SJCRH30 (cell line): ENCODE data around the gene CARHSP1. TPM values are rescaled to one million over a fixed set of nuclear protein-coding genes. Genes with fewer than 3 reads are reported as not detected.
"Not testable (repeated sequence)": the region's sequence is repeated elsewhere in the genome, so short reads cannot be mapped to it uniquely, and the experiment has no call there.

Experiments
- DNase-seq, 2 experiments: peaks; one replicate each; pipeline ENCODE4 v3.0.0-alpha.2; 2015 to 2020
- H3K27ac ChIP-seq: fragments of 250-450 bp; sonication (Bioruptor Pico); 2 replicates; pipeline ENCODE4 v1.5.1; 2020; ENCODE audit warnings: mild to moderate bottlenecking, moderate library complexity
- H3K27me3 ChIP-seq: fragments of 250-450 bp; sonication (Bioruptor Pico); 2 replicates; pipeline ENCODE4 v1.5.1; 2020; ENCODE audit warnings: mild to moderate bottlenecking, moderate library complexity
- H3K36me3 ChIP-seq: fragments of 250-450 bp; sonication (Bioruptor Pico); 2 replicates; pipeline ENCODE4 v1.5.1; 2020; ENCODE audit warnings: mild to moderate bottlenecking, moderate library complexity
- H3K4me1 ChIP-seq: fragments of 250-450 bp; sonication (Bioruptor Pico); 2 replicates; pipeline ENCODE4 v1.5.1; 2020; ENCODE audit warnings: mild to moderate bottlenecking, moderate library complexity
- H3K4me3 ChIP-seq: fragments of 250-450 bp; sonication (Bioruptor Pico); 2 replicates; pipeline ENCODE4 v1.5.1; 2020; ENCODE audit warnings: mild to moderate bottlenecking, moderate library complexity
- H3K9me3 ChIP-seq: fragments of 250-450 bp; sonication (Bioruptor Pico); replicated peaks from 2 replicates; pipeline ENCODE4 v1.5.1; 2020; ENCODE audit warnings: mild to moderate bottlenecking, moderate library complexity
- total RNA-seq: library from RNA; depleted of rRNA; stranded (reverse); fragments of >200 nt; shearing (Covaris generic); gene quantifications from 2 replicates; pipeline ENCODE4 v1.2.3, GENCODE V29; 2014; rRNA removed

The CARHSP1 gene
- total RNA-seq, 1 experiment from 2014 or later = 196 TPM

DNA sequence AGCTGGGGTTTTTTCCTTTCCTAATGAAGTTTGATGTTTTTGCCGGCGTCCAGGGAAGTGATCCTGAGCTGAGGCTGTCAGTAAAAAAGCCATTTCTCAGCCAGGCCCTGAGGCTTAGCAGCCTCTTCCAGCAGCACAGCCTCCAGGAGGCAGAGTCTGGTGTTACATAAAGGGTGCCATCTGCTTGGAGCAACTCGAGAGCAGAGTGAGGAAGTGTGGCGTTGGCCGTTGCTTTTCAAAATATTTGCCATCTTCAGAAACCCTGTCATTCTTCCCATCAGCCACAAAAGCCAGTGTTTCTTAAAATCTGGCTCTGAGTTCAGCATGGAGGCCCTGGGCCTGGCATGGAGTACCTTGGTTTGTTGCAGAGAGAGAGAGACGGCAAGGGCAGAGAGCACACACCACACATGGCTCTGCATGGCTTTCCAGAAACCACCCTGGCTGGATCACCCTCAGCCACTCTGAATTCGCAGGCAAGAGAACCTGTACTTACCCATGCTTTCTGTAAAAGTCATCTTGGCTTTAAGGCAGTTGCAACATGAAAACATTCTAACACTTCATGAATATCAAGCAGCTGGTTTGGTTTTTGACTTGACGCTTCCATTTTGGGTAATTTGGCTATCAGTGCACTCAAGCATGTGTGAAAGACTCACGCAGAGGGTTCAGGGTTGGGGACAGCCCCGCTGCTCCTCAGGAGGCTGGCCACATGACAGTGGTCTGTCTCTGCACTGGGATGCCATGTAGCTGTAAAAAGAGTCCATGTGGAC is 50.1 kb downstream of the CARHSP1 start:
- no peak overlapping the region for H3K27ac ChIP-seq
- H3K9me3 ChIP-seq = no peaks in the 10 kb centered on the region
- DNase-seq = no peak
- no peaks in the 10 kb centered on the region for H3K4me1 ChIP-seq
- no peaks in the 10 kb centered on the region for H3K27me3 ChIP-seq
- H3K36me3 ChIP-seq = peaks cover 50% of the 10 kb centered on the region
- H3K4me3 ChIP-seq = no peak overlapping the region

DNA sequence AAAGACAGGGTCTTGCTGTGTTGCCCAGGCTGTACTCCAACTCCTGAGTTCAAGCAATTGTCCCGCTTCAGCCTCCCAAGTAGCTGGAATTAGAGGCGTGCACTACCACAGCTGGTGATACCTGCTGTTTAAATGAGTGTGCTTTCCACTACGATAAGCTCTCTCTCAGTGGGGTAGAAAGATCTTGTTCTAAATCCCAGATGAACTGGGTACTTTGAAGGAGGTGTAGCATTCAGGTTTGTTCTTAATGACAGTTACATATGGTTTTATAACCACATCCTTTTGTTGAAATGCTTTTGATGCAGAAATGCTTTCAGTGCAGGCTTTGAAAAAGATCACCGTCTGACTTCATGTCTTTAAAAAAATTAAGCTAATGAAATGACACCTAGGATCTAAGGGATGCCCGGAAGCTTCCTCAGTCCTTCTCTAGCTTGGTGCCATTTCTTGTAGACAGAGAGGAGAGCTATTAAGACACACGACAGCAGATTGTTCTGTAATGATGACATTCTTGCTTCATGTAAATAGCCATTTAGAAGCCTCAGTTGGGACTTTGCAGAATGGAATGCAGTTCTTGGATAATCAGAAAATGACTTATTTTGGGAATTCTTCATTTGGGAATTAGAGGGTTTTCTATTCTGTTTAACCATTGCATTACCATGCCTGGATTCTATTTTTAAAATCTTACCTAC is 51.7 kb downstream of the CARHSP1 start:
- H3K27me3 ChIP-seq = no peaks in the 10 kb centered on the region
- no peak for DNase-seq
- H3K27ac ChIP-seq = no peak overlapping the region
- H3K36me3 ChIP-seq = peaks cover 60% of the 10 kb centered on the region
- H3K4me3 ChIP-seq = no peak overlapping the region
- H3K4me1 ChIP-seq = no peaks in the 10 kb centered on the region
- H3K9me3 ChIP-seq = no peaks in the 10 kb centered on the region

DNA sequence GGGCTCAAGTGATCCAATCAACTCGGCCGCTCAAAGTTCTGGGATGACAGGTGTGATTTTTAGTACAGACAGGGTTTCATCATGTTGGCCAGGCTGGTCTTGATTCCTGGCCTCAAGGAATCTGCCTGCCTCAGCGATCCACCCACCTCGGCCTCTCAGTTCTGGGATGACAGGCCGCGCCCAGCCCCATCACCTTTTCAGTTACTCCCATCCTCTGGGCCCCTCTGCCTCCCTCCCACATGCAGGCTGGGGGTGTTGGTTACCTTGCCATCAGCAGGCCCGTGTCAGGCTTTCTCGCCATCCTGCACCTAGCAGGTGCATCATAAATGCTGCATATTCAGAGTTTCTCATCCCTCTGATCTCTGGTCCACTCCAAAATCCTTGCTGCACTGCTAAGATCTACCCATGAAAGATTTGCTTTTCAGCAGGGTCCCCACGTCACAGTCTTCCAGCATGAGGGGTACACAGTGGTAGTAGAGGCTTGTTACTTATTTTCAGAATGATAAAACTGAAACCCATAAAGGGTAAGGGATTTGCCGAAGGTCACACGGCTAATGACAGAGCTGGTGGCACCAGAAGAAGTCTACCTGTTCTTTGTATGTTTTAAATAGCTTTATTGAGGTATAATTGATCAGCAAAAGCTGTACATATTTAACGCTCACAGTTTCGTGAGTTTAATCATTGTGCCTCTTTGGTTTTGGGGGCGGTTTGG is 54.6 kb downstream of the CARHSP1 start:
- Histone ChIP-seq H3K27me3 (no peaks in the 10 kb centered on the region), H3K9me3 (no peaks in the 10 kb centered on the region), H3K4me3 (no peak overlapping the region), H3K27ac (no peak overlapping the region), H3K36me3 (peaks cover 79% of the 10 kb centered on the region), H3K4me1 (no peaks in the 10 kb centered on the region)
- no peak for DNase-seq

DNA sequence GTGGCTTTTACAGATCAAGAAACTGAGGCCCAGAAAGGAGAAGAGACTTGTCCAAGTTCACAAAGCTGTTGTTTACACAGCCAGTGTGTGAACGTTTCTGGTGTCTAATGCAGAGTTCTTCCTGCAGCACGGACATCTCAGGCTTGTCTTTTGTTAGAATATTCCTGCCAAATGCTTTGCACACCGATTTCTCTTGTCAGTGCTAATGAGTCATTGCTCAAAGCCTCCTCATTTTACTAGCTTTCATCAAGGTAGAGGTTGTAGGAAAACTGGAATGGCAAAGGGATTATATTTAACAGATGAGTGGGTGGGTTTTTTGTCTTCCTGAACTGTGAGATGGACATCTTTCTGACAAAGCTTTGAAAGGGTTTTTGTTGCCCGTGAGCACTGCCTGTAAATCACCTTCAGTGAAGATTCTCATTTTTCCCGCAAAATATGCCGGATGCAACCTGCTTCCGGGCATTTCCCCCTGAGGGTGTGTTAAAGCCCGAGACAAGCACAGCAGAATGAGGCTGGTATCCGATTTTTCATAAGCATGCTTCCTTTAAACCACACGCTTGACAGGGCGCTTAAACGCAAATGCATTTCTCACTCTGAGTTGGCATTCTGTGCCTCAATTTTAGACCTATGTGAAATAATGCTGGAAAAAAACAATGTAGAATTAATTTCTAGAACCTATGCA is 56.5 kb downstream of the CARHSP1 start:
- H3K36me3 ChIP-seq = peaks cover 82% of the 10 kb centered on the region
- no peak overlapping the region for H3K27ac ChIP-seq
- no peaks in the 10 kb centered on the region for H3K9me3 ChIP-seq
- H3K4me3 ChIP-seq = no peak overlapping the region
- no peaks in the 10 kb centered on the region for H3K27me3 ChIP-seq
- DNase-seq = no peak
- H3K4me1 ChIP-seq = no peaks in the 10 kb centered on the region

DNA sequence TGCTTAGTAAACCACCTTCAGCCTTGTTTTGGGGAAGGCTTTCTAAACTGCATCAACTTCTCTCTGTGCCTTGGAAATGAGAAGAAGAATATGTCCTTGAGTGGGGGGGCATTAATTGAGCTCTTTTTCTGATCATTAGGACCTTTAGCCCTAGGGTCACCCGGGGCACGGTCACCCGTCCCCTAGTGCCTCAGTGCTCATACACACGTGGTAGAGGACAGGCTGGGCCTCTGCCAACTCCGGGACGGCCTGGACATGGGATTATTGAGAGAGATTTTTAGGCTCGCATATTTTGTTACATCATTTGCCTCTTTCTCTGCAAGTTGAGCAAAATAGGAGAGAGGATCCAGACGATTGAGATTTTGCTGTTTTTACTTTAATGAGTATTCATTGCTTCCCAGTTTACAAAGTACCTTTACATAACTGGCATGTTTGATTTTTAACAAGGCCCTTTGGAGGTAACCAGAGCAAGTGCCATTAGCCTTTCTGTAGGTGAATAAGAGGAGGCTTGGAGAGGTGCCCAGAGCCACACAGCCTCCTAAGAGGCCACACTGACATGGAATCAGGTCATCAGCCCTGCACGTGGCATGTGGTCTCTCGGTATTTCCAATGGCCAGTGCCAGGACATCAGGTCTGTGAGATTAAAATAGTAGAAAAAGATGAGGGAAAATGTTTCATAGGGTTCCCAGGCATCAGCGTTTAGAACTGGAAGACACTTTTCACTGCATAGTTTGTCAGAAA is 60.0 kb downstream of the CARHSP1 start:
- H3K36me3 ChIP-seq = peaks cover 81% of the 10 kb centered on the region
- no peak overlapping the region for H3K4me3 ChIP-seq
- DNase-seq = no peak
- no peaks in the 10 kb centered on the region for H3K27me3 ChIP-seq
- H3K9me3 ChIP-seq = no peaks in the 10 kb centered on the region
- no peak overlapping the region for H3K27ac ChIP-seq
- no peaks in the 10 kb centered on the region for H3K4me1 ChIP-seq

DNA sequence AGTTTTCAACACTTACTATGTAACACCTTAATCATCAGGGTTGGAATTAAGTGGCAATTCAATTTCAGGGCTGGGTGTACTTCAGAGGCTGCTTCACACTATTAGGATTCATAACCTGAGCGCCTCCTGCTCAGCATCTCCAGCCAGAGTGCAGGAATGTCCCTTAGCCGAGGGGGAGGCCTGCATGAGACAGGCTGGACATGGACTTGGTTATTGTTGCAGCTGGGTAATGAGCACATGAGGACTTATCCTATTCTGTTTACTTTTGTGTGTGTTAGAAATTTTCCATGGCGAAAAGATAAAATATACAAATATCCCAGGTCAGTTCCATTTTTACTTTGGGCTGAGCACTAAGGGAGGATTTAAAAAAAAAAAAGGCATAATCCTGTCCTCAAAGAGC is 60.8 kb downstream of the CARHSP1 start:
- Histone ChIP-seq H3K9me3 (no peaks in the 10 kb centered on the region), H3K4me3 (no peak overlapping the region), H3K27ac (no peak overlapping the region), H3K36me3 (peaks cover 82% of the 10 kb centered on the region), H3K27me3 (no peaks in the 10 kb centered on the region), H3K4me1 (no peaks in the 10 kb centered on the region)
- DNase-seq = no peak

DNA sequence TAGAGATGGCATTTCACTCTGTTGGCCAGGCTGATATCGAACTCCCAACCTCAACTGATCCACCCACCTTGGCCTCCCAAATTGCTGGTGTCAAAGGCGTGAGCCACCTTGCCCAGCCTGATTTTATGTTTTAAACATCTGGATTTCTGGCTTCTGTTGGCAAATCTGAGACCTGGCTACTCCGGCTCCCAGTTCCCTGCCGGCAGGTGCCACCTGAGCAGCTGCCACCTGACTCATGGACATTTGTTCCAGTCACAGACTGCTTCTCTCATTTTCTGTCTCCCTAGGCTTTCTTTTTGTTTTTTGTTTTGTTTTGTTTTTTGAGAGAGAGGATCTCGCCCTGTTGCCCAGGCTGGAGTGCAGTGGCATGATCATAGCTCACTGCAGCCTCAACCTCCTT is 61.6 kb downstream of the CARHSP1 start:
- H3K36me3 ChIP-seq = peaks cover 81% of the 10 kb centered on the region

DNA sequence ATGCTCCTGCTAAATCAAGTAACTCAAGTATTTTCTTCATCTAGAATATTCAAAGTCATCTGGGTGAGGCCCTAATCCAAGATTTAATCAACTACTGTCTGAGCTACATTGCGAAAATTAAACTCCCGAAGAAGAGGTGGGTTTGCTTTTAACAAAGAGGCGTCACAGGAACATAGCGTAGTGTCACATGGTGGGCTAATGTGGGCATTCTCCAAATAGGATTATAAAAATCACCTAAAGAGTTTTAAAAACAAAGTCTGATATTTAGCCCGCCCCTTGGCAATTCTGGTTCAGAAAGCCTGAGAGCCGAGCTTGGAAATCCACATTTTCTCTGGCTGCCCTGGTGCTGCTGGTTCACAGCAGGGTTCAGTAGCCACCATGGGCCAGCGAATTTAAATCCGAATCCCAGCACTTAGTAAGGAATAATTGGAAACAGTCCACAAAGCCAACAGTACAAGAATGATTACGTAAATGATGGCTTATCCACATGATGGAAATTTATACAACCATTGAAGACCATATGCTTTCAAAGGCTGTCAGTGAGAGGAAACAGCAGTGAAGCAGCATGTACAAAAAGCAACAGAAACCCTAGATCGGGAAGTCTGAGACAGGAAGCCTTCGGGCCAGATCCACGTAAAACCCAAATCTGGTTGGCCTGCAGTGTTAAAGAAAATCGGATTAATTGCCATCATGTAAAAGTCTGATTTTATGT is 62.4 kb downstream of the CARHSP1 start:
- no peak overlapping the region for H3K27ac ChIP-seq
- no peak for DNase-seq
- peaks cover 81% of the 10 kb centered on the region for H3K36me3 ChIP-seq
- H3K4me1 ChIP-seq = no peaks in the 10 kb centered on the region
- H3K27me3 ChIP-seq = no peaks in the 10 kb centered on the region
- no peak overlapping the region for H3K4me3 ChIP-seq
- H3K9me3 ChIP-seq = no peaks in the 10 kb centered on the region

More for the DNA sequence above, 61.6 kb downstream of the CARHSP1 start:
- no peak for DNase-seq
- no peak overlapping the region for H3K4me3 ChIP-seq
- no peaks in the 10 kb centered on the region for H3K4me1 ChIP-seq
- no peaks in the 10 kb centered on the region for H3K9me3 ChIP-seq
- H3K27ac ChIP-seq = no peak overlapping the region
- H3K27me3 ChIP-seq = no peaks in the 10 kb centered on the region

DNA sequence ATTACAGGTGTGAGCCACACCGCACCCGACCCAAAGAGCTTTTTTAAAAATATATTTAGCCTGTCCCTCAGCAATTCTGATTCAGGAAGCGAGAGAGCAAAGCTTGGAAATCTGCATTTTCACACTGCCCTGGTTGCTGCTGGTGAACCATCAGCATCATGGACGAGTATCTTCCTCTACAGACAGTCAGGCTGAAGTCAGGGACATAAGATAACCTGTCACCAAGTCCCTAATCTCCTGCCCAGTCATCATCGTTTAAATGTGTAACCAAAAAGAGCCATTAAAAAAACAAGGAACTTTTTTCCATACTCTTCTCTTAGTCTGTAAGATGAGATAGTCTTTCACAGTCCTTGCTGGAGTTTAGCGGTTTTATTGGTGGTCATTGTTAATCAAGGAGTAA is 64.5 kb downstream of the CARHSP1 start:
- Histone ChIP-seq H3K27ac (no peak overlapping the region), H3K9me3 (no peaks in the 10 kb centered on the region), H3K4me3 (no peak overlapping the region), H3K36me3 (peaks cover 71% of the 10 kb centered on the region), H3K4me1 (no peaks in the 10 kb centered on the region), H3K27me3 (no peaks in the 10 kb centered on the region)
- DNase-seq = no peak

DNA sequence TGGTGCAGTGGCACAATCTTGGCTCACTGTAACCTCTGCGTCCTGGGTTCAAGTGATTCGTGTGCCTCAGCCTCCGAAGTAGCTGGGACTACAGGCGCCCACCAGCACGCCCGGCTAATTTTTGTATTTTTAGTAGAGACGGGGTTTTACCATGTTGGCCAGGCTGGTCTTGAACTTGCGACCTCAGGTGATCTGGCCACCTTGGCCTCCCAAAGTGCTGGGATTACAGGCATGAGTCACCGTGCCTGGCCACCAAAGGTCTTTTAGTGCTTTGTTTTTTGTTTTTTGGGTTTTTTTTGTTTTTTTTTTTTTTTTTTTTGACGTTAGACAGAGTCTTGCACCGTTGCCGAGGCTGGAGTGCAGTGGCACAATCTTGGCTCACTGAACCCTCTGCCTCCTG is 65.1 kb downstream of the CARHSP1 start:
- not testable (repeated sequence) for H3K27me3 ChIP-seq, H3K4me1 ChIP-seq, H3K4me3 ChIP-seq, DNase-seq, H3K27ac ChIP-seq, H3K9me3 ChIP-seq
- H3K36me3 ChIP-seq = peaks cover 65% of the 10 kb centered on the region

Other genes with a start within 250 kb of the CARHSP1 start
- gene METTL22, start 247.3 kb downstream of the CARHSP1 start, total RNA-seq = 11.3 and 15.2 TPM in 2 replicates
- gene ABAT, start 194.4 kb downstream of the CARHSP1 start, total RNA-seq = 79.1 and 80.0 TPM in 2 replicates
- 4.1 and 5.1 TPM in 2 replicates for gene TMEM186, start 71.4 kb downstream of the CARHSP1 start, total RNA-seq
- 31.1 and 40.3 TPM in 2 replicates for gene PMM2, start 71.2 kb downstream of the CARHSP1 start, total RNA-seq
- gene LITAFD, start 13.3 kb upstream of the CARHSP1 start, total RNA-seq = not detected in 2 replicates
- gene USP7, start 94.9 kb upstream of the CARHSP1 start, total RNA-seq = 83.7 and 91.7 TPM in 2 replicates
- gene HAPSTR1, start 222.6 kb upstream of the CARHSP1 start, total RNA-seq = 52.5 and 59.3 TPM in 2 replicates